ENCODE measurements around the gene RLN3.

RLN3 gene

DNA sequence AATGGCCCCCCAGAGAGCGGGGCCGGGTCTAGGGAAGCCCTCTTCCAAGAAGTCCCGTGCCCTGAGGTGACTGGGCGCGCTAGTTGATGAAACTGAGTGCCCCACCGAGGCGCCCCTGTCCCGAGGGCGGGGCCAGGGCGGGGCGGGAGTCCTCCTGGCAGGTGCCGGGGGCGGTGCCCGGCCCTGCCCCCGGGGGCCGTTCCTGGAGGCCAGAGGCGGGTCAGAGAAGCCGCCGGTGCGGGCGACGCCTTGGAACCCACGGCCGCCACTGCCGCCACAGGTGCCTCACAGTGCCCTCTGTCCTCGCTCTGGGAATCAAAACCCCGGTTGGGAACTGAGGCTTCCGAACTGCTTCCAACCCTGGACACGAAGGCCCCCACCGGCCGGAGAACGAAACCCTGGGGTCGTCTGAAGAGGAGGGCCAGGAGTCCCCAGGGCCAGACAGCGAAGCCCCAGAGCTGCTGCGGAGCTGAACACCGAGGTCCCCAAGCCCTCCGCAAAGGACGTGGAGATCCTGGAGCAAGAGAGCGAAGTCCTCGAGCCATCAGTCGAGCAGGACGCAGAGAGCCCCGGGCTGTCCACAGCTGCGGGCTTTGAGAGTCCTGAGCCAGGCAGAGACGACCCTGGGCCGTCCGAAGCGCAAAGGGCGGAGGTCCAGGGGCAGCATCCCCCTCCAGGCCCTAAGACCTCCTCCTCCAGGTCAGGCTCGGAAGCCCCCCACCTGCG lies 44.8 kb downstream of the RLN3 start, which contains the start of gene MISP3:
MISP3 (plus strand) TSS at position 252 of the 726 bp plus-strand sequence. CDS start 524 bp downstream, outside the sequence.
- H3K4me3 ChIP-seq (ENCODE audit: low read depth, low read length), result peak within 1 kb of the TSS; percentile 62
- DNase-seq (ENCODE audit: low read depth), result no peak
- no peak for TF ChIP-seq CTCF (IDR thresholded peaks at IDR 0.05; ENCODE audit: control insufficient read depth, extremely low read depth, insufficient read depth)

DNA sequence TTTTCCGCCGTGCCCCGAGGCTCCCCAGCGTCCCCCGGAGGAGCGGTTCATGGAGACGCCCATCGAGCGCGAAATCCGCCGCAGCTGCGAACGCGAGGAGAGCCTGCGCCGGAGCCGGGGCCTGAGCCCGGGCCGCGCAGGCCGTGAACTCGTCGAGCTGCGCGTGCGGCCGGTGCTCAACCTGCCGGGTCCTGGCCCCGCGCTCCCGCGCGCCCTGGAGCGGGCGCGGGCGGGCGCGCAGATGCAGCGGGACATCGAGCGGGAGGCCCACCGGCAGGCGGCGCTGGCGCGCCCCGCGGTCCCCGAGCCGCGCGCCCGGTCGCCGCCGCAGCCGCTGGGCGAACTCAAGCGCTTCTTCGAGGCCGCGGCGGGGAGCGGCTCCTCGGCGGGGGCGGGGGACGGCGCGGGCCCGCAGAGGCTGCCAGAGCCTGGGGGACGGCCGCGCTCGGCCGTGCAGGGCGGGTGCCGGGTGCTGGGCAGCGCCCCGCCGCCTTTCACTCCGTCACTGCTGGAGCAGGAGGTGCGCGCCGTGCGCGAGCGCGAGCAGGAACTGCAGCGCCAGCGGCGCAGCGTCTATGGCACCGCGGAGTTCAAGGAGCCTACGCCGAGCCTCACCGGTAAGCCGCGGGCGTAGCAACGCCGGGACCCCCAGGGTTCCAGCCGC lies 45.4 kb downstream of the RLN3 start:
- peak overlapping the region; percentile 62 for H3K4me3 ChIP-seq (ENCODE audit: low read depth, low read length)
- TF ChIP-seq CTCF (IDR thresholded peaks at IDR 0.05; ENCODE audit: control insufficient read depth, extremely low read depth, insufficient read depth), result peak; percentile 76
- DNase-seq (ENCODE audit: low read depth), result peak; percentile 47

GRCh38 chr19:14073925-14074838 lies 46.2 kb downstream of the RLN3 start:
- DNase-seq (ENCODE audit: low read depth), result no peak
- H3K4me3 ChIP-seq (ENCODE audit: low read depth, low read length), result peak overlapping the region; percentile 62
- no peak for TF ChIP-seq CTCF (IDR thresholded peaks at IDR 0.05; ENCODE audit: control insufficient read depth, extremely low read depth, insufficient read depth)

- no peak overlapping the region for H3K4me3 ChIP-seq (ENCODE audit: low read depth, low read length)
- no peak for DNase-seq (ENCODE audit: low read depth)
- no peak for TF ChIP-seq CTCF (IDR thresholded peaks at IDR 0.05; ENCODE audit: control insufficient read depth, extremely low read depth, insufficient read depth)
These were observed 50.5 kb downstream of the RLN3 start for GRCh38 chr19:14078411-14078810.

Measured in LNCaP clone FGC (cell line).